ENCODE measurements around the gene ARID1B. TPM values are rescaled to one million over a fixed set of nuclear protein-coding genes. Genes with fewer than 3 reads are reported as not detected.

ARID1B gene
- total RNA-seq, 1 donor from 2014 or later, result 59.3 TPM

- no peak for DNase-seq (ENCODE audit: low spot score)
- peaks cover 70% of the 10 kb centered on the region for H3K4me1 Mint-ChIP-seq (ENCODE audit: low read depth)
- H3K4me3 Mint-ChIP-seq (ENCODE audit: unreplicated experiment), result no peak overlapping the region
- no peaks in the 10 kb centered on the region for H3K9me3 Mint-ChIP-seq (ENCODE audit: low read depth)
- no peak overlapping the region for H3K27ac Mint-ChIP-seq (ENCODE audit: unreplicated experiment)
- H3K36me3 Mint-ChIP-seq (ENCODE audit: low read depth), result no peaks in the 10 kb centered on the region
- H3K27me3 Mint-ChIP-seq (ENCODE audit: low read depth), result no peaks in the 10 kb centered on the region
- no peak for TF ChIP-seq CTCF (IDR thresholded peaks at IDR 0.05)
Measured at GRCh38 chr6:156842598-156843250, 65.5 kb downstream of the ARID1B start.

GRCh38 chr6:156844089-156844488 lies 66.9 kb downstream of the ARID1B start:
- DNase-seq (ENCODE audit: low spot score), result no peak
- H3K9me3 Mint-ChIP-seq (ENCODE audit: low read depth), result no peaks in the 10 kb centered on the region
- no peak for TF ChIP-seq CTCF (IDR thresholded peaks at IDR 0.05)
- H3K27ac Mint-ChIP-seq (ENCODE audit: unreplicated experiment), result peak overlapping the region; percentile 76
- H3K4me1 Mint-ChIP-seq (ENCODE audit: low read depth), result peaks cover 83% of the 10 kb centered on the region
- H3K4me3 Mint-ChIP-seq (ENCODE audit: unreplicated experiment), result no peak overlapping the region
- H3K36me3 Mint-ChIP-seq (ENCODE audit: low read depth), result no peaks in the 10 kb centered on the region
- H3K27me3 Mint-ChIP-seq (ENCODE audit: low read depth), result no peaks in the 10 kb centered on the region

- Mint-ChIP-seq H3K27me3 (ENCODE audit: low read depth) (no peaks in the 10 kb centered on the region), H3K4me1 (ENCODE audit: low read depth) (peaks cover 83% of the 10 kb centered on the region), H3K27ac (ENCODE audit: unreplicated experiment) (peak overlapping the region; percentile 24), H3K36me3 (ENCODE audit: low read depth) (no peaks in the 10 kb centered on the region), H3K9me3 (ENCODE audit: low read depth) (no peaks in the 10 kb centered on the region), H3K4me3 (ENCODE audit: unreplicated experiment) (no peak overlapping the region)
- no peak for TF ChIP-seq CTCF (IDR thresholded peaks at IDR 0.05)
- DNase-seq (ENCODE audit: low spot score), result no peak
Measured at GRCh38 chr6:156845454-156846155, 68.4 kb downstream of the ARID1B start.

GRCh38 chr6:156846845-156847599 lies 69.8 kb downstream of the ARID1B start:
- no peak for TF ChIP-seq CTCF (IDR thresholded peaks at IDR 0.05)
- Mint-ChIP-seq H3K27me3 (ENCODE audit: low read depth) (no peaks in the 10 kb centered on the region), H3K4me3 (ENCODE audit: unreplicated experiment) (no peak overlapping the region), H3K27ac (ENCODE audit: unreplicated experiment) (peak overlapping the region; percentile 55), H3K9me3 (ENCODE audit: low read depth) (no peaks in the 10 kb centered on the region), H3K4me1 (ENCODE audit: low read depth) (peaks cover 86% of the 10 kb centered on the region), H3K36me3 (ENCODE audit: low read depth) (no peaks in the 10 kb centered on the region)
- no peak for DNase-seq (ENCODE audit: low spot score)

GRCh38 chr6:156848123-156848522 lies 70.9 kb downstream of the ARID1B start:
- Mint-ChIP-seq H3K27me3 (ENCODE audit: low read depth) (no peaks in the 10 kb centered on the region), H3K4me3 (ENCODE audit: unreplicated experiment) (peak overlapping the region; percentile 37), H3K27ac (ENCODE audit: unreplicated experiment) (peak overlapping the region; percentile 90), H3K36me3 (ENCODE audit: low read depth) (no peaks in the 10 kb centered on the region), H3K4me1 (ENCODE audit: low read depth) (peaks cover 83% of the 10 kb centered on the region), H3K9me3 (ENCODE audit: low read depth) (no peaks in the 10 kb centered on the region)
- no peak for DNase-seq (ENCODE audit: low spot score)
- no peak for TF ChIP-seq CTCF (IDR thresholded peaks at IDR 0.05)

Data from chondrocyte (in vitro differentiated cells).